GM12891 (cell line): Measurements from ENCODE around the gene DCDC1.

Source experiments
- DNase-seq: peaks from one replicate; pipeline ENCODE4 v3.0.0; 2011; ENCODE audit warnings: low spot score; ENCODE audit not compliant: insufficient read length
- FAIRE-seq: peaks from 2 replicates; lab custom pipeline; 2011; peaks lifted over from hg19 to GRCh38; lab: Jason Lieb, UNC
- PAX5 ChIP-seq: IDR thresholded peaks from 2 replicates; pipeline ENCODE4 v1.6.1; 2011; ENCODE audit warnings: low read length, moderate library complexity, mild to moderate bottlenecking; ENCODE audit not compliant: insufficient read depth, severe bottlenecking
- POLR2A ChIP-seq: IDR thresholded peaks from 2 replicates; pipeline ENCODE4 v1.6.1; 2011; ENCODE audit warnings: low read depth, low read length, control low read depth
- POLR2AphosphoS5 ChIP-seq: IDR thresholded peaks from 2 replicates; pipeline ENCODE4 v1.6.1; 2011; ENCODE audit warnings: low read depth, low read length, control low read depth
- POU2F2 ChIP-seq: IDR thresholded peaks from 2 replicates; pipeline ENCODE4 v1.6.1; 2011; ENCODE audit warnings: low read depth, mild to moderate bottlenecking, control low read depth, low read length, moderate library complexity
- SPI1 ChIP-seq: IDR thresholded peaks from 2 replicates; pipeline ENCODE4 v1.6.1; 2011; ENCODE audit warnings: low read depth, low read length, control low read depth
- TAF1 ChIP-seq: IDR thresholded peaks from 2 replicates; pipeline ENCODE4 v1.6.1; 2011; ENCODE audit warnings: low read depth, low read length, control low read depth

The DCDC1 gene

DNA sequence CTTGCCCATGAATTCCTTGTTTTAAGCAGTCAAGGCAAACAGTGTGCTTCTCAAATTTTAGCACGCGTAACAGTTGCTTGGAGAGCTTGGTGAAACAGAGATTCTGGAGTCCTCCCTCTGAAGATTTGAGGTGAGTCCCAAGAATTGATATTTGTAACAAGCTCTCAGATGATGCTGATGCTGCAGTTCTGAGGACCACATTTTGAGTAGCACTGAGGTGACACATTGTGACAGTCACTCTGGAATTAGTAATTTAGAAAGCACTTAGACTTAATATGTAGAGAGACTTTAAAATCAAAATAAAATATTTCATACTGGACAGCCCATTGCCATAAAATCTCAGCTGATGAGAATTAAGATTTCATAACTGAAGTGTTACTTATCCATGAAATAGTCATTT is 38.7 kb upstream of the DCDC1 start:
- DNase-seq (no peak), FAIRE-seq (no peak)
- TF ChIP-seq TAF1 (no peak), POU2F2 (no peak), POLR2AphosphoS5 (no peak), POLR2A (no peak), SPI1 (no peak), PAX5 (no peak)

DNA sequence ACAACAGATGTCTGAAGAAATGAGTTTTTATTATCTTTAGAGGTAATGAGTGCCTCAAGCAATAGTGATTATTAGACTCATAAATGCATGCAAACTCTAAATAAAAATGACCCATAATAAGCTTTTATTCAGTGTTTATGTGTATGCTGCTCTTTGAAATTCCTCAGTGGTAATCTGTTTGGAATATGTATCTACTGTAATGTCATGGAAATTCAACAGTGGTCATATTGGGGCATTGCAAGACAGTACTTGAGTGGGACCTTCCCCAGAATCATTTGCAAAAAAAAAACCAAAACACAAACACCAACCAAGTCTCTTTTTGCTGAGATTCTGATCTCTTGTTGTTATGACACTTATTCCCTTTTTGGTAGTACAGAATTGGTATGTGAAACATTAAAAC is 35.1 kb upstream of the DCDC1 start:
- DNase-seq, result no peak
- TF ChIP-seq SPI1 (no peak), TAF1 (no peak), PAX5 (no peak), POU2F2 (no peak), POLR2A (no peak), POLR2AphosphoS5 (no peak)
- FAIRE-seq, result no peak

DNA sequence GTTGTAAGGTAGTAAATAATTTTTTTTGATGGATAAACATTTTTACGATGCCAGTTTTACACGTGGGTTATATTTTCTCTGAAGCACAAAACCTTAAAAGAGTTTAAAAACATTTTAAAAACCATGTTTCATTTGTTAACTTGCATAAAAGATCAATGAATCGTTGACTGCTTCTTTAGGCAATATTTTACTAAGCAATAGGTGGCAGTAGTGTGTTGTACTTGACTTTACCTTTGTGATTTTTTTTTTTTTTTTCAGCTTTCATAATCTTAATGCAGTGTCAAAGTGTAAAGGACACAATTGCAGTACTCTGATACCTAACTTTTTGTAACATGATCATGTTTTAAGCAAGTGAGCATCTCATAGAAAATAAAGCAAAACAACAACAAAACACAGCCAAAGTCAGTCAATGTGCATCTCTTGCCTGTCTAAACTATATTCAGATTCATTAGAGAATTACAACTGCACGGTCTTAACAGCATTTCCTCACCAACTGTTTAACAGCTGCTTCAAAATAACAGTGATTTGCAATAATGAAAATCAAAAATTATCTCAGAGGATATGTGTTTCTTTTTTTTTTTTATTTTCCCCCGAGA is 27.8 kb upstream of the DCDC1 start:
- no peak for DNase-seq
- FAIRE-seq, result peak; percentile 28
- TF ChIP-seq TAF1, result no peak
- no peak for TF ChIP-seq SPI1
- no peak for TF ChIP-seq POLR2A
- TF ChIP-seq POLR2AphosphoS5, result no peak
- no peak for TF ChIP-seq POU2F2
- no peak for TF ChIP-seq PAX5

DNA sequence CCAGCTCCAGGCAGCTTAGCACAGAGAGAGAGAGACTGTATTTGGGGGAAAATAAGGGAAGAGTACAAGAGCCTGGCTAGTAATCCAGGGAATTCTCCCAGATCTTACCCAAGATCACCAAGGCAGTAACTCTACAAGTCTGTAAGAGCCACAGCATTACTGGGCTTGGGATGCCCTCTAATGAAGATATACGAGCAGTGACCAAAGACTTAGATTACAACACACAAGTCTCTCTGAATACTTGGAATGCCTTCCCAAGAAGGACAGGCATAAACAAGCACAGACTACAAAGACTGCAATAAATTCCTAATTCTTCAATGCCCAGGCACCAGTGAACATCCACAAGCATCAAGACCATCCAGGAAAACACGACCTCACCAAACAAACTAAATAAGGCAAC is 17.8 kb upstream of the DCDC1 start:
- FAIRE-seq, result no peak
- DNase-seq, result no peak
- TF ChIP-seq TAF1 (no peak), PAX5 (no peak), POLR2AphosphoS5 (no peak), SPI1 (no peak), POLR2A (no peak), POU2F2 (no peak)

DNA sequence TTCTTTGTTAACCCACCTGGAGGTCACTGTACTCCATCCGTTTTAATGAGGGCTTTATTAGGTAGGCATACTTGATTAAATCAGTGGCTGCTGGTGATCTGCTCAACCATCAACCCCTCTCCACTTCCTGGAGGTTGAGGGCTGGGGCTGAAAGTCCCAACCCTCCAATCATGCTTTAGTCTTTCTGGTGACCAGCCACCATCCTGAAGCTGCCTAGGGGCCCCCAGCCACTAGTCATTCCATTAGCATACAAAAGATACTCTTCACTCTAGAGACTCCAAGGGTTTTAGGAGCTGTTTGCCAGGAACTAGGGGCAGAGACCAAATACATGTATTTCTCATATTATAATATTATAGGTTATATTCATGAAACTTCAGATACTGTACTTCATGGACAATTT is 13.6 kb upstream of the DCDC1 start:
- no peak for FAIRE-seq
- no peak for TF ChIP-seq POLR2A
- no peak for TF ChIP-seq SPI1
- no peak for TF ChIP-seq POU2F2

DNA sequence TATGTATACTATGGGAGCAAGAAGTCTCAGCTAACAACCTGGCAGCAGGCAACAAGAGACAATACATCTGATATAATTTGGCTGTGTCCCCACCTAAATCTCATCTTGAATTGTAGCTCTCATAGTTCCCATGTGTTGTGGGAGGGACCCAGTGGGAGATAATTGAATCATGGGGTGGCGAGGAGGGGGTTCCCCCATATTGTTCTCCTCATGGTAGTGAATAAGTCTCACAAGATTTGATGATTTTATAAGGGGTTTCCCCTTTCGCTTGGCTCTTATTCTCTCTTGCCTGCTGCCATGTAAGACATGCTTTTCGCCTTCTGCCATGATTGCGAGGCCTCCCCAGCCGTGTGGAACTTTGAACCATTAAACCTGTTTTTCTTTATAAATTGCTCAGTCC is 6.3 kb upstream of the DCDC1 start:
- TF ChIP-seq PAX5 (no peak), SPI1 (no peak), TAF1 (no peak), POLR2AphosphoS5 (no peak), POLR2A (no peak), POU2F2 (no peak)
- FAIRE-seq (no peak), DNase-seq (no peak)

More for the DNA sequence above, 13.6 kb upstream of the DCDC1 start:
- DNase-seq, result no peak

DNA sequence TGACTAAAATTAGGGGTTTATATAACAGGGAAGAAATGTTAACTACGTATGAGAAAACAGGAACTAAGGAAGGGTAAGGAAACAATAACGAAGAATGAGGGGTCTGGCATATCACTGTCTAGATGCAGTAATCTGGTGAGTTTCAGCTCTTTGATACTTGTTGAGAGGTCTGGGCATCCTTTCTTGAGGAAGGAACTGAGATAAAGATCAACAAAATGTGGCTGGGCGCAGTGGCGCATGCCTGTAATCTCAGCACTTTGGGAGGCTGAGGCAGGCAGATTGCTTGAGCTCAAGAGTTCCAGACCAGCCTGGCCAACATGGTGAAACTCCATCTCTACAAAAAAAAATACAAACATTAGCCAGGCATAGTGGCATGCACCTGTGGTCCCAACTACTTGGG is 2.7 kb downstream of the DCDC1 start:
- DNase-seq (no peak), FAIRE-seq (no peak)
- TF ChIP-seq POU2F2, result no peak
- no peak for TF ChIP-seq TAF1
- no peak for TF ChIP-seq POLR2AphosphoS5
- no peak for TF ChIP-seq SPI1
- no peak for TF ChIP-seq POLR2A
- TF ChIP-seq PAX5, result no peak

DNA sequence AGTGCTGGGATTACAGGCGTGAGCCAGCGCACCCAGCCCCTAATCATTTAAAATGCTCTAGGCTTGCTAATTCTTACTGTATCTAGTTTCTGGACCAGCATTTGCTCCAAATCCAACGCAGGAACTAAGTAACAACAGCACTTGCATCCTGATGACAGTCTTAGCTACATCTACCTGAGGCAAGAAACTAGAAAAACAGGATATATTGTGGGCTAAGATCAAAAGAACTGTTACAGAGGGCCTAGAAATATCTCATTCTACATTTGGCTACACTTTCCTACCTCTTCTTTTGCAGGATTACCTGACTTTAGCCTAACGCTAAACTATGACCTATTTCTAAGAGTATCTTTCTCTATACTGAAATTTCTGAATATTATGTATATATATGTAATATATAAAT is 7.8 kb downstream of the DCDC1 start:
- TF ChIP-seq TAF1 (no peak), POLR2AphosphoS5 (no peak), PAX5 (no peak)
- no peak for FAIRE-seq
- no peak for DNase-seq

DNA sequence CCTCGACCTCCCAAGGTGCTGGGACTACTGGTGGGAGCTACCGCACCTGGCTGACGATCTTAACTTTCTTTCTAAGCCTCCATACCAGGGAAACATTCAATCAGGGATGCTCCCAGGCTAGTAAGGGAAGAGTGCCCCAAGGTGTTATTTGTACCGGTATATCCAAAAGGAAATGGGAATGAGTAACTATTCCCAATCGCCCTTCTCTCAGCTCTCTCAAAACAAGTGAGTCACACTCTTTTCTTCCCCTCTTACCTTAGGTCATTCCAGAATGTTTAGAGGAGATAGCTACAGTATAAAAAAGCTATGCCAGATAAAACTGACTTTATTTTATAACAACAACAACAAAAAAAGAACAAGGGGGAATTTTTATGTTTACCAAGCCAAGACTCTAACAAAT is 13.7 kb downstream of the DCDC1 start:
- DNase-seq, result no peak
- no peak for FAIRE-seq
- no peak for TF ChIP-seq POLR2A
- no peak for TF ChIP-seq TAF1
- TF ChIP-seq POLR2AphosphoS5, result no peak
- TF ChIP-seq POU2F2, result no peak

DNA sequence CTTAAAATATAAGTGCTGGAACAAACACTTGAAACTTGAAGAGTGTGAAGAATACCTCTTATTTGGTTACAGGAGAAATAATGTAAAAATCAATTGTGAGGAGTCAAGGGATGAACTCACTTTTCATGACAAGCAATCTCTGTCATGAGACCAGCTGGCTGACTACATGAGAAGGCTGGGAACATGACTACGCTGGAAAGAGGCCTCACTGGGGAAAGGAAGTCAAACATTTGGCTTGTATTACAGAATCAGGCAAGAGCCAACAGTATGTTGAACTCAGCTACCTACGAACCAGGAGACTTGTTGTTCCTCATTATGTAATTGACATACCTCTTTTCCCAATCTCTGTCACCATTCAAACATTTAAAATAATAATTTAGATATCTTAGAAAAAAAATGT is 14.4 kb downstream of the DCDC1 start:
- DNase-seq (no peak), FAIRE-seq (no peak)
- TF ChIP-seq PAX5 (no peak), POLR2A (no peak), POU2F2 (no peak), SPI1 (no peak), POLR2AphosphoS5 (no peak), TAF1 (no peak)
